ENCODE data around the gene ANGPTL1.

DNA sequence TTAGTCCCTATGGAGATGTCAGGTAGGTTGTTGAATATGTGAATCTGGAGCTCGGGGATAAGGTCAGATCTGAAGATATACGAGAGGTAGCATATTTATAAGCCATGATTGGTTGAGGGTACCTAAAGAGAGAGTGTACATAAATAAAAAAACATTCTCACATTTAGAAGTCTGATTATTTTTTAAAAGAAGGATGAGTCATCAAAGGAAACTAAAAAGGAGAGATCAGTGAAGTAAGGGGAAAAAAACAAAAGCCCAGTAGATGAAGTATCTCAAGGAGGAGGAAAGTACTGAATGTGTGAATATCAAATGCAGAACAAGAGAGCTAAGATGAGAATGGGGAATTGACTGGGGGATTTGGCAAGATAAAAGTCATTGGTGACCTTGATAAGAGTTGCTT lies 15.7 kb upstream of the ANGPTL1 start:
- TF ChIP-seq, protein P1, sequence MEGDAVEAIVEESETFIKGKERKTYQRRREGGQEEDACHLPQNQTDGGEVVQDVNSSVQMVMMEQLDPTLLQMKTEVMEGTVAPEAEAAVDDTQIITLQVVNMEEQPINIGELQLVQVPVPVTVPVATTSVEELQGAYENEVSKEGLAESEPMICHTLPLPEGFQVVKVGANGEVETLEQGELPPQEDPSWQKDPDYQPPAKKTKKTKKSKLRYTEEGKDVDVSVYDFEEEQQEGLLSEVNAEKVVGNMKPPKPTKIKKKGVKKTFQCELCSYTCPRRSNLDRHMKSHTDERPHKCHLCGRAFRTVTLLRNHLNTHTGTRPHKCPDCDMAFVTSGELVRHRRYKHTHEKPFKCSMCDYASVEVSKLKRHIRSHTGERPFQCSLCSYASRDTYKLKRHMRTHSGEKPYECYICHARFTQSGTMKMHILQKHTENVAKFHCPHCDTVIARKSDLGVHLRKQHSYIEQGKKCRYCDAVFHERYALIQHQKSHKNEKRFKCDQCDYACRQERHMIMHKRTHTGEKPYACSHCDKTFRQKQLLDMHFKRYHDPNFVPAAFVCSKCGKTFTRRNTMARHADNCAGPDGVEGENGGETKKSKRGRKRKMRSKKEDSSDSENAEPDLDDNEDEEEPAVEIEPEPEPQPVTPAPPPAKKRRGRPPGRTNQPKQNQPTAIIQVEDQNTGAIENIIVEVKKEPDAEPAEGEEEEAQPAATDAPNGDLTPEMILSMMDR (IDR thresholded peaks at IDR 0.05; ENCODE audit: low read depth, low read length), result no peak
- no peak for TF ChIP-seq POLR2A (IDR thresholded peaks at IDR 0.05; ENCODE audit: extremely low read depth, insufficient read length)
